H9 (cell line): ENCODE data around the gene PDPR. TPM values are rescaled to one million over a fixed set of nuclear protein-coding genes. Genes with fewer than 3 reads are reported as not detected.
"Not testable (repeated sequence)": the region's sequence is repeated elsewhere in the genome, so short reads cannot be mapped to it uniquely, and the experiment has no call there.

ENCODE experiments used
- DNase-seq: peaks from one replicate; pipeline ENCODE4 v3.0.0-alpha.2; 2017
- H2AFZ ChIP-seq: one replicate; pipeline ENCODE4 v1.6.1; 2013; ENCODE audit warnings: mild to moderate bottlenecking, low read length, control low read depth, moderate library complexity
- H2AK5ac ChIP-seq: 2 replicates; pipeline ENCODE4 v1.6.1; 2013; ENCODE audit warnings: low read length, control low read depth, mixed read lengths; ENCODE audit not compliant: insufficient read length
- H2BK120ac ChIP-seq: one replicate; pipeline ENCODE4 v1.6.1; 2013; ENCODE audit warnings: low read depth, mild to moderate bottlenecking, low read length, control low read depth, inconsistent platforms; ENCODE audit not compliant: poor library complexity, severe bottlenecking
- H2BK12ac ChIP-seq: 2 replicates; pipeline ENCODE4 v1.6.1; 2013; ENCODE audit warnings: low read length, control low read depth, mixed read lengths, low read depth; ENCODE audit not compliant: insufficient read length
- H2BK15ac ChIP-seq: 2 replicates; pipeline ENCODE4 v1.6.1; 2013; ENCODE audit warnings: low read depth, low read length, control low read depth
- H2BK20ac ChIP-seq: one replicate; pipeline ENCODE4 v1.6.1; 2013; ENCODE audit warnings: low read depth, mild to moderate bottlenecking, low read length, control low read depth, inconsistent platforms; ENCODE audit not compliant: poor library complexity, severe bottlenecking
- H2BK5ac ChIP-seq: 2 replicates; pipeline ENCODE4 v1.6.1; 2013; ENCODE audit warnings: low read length, control low read depth, mixed read lengths; ENCODE audit not compliant: insufficient read length
- H3K14ac ChIP-seq: 2 replicates; pipeline ENCODE4 v1.6.1; 2013; ENCODE audit warnings: low read length, control low read depth; ENCODE audit not compliant: insufficient read depth
- H3K18ac ChIP-seq: 2 replicates; pipeline ENCODE4 v1.6.1; 2013; ENCODE audit warnings: low read depth, mild to moderate bottlenecking, mixed read lengths, low read length, control low read depth; ENCODE audit not compliant: insufficient read length
- H3K23ac ChIP-seq: 2 replicates; pipeline ENCODE4 v1.6.1; 2013; ENCODE audit warnings: low read length, control low read depth, mixed read lengths, low read depth; ENCODE audit not compliant: insufficient read length
- H3K23me2 ChIP-seq: 2 replicates; pipeline ENCODE4 v1.6.1; 2013; ENCODE audit warnings: low read depth, mild to moderate bottlenecking, mixed read lengths, low read length, control low read depth; ENCODE audit not compliant: insufficient read length, poor library complexity, severe bottlenecking
- H3K27ac ChIP-seq: 2 replicates; pipeline ENCODE4 v1.5.1; 2013; ENCODE audit warnings: low read length, control low read depth, mixed read lengths, low read depth; ENCODE audit not compliant: insufficient read length
- H3K27me3 ChIP-seq: 2 replicates; pipeline ENCODE4 v1.6.1; 2013; ENCODE audit warnings: low read length, control low read depth, inconsistent platforms; ENCODE audit not compliant: insufficient read depth
- H3K4ac ChIP-seq: 2 replicates; pipeline ENCODE4 v1.6.1; 2013; ENCODE audit warnings: low read depth, mild to moderate bottlenecking, control low read depth, inconsistent platforms, low read length, moderate library complexity
- H3K4me1 ChIP-seq: 2 replicates; pipeline ENCODE4 v1.6.1; 2013; ENCODE audit warnings: low read length, control low read depth, inconsistent platforms; ENCODE audit not compliant: insufficient read depth
- H3K4me2 ChIP-seq: 2 replicates; pipeline ENCODE4 v1.6.1; 2013; ENCODE audit warnings: low read length, control low read depth, mixed read lengths; ENCODE audit not compliant: insufficient read length, insufficient read depth
- H3K56ac ChIP-seq: 2 replicates; pipeline ENCODE4 v1.6.1; 2013; ENCODE audit warnings: low read depth, mild to moderate bottlenecking, mixed read lengths, low read length, control low read depth; ENCODE audit not compliant: insufficient read length
- H3K79me1 ChIP-seq: 2 replicates; pipeline ENCODE4 v1.6.1; 2013; ENCODE audit warnings: low read depth, mild to moderate bottlenecking, moderate library complexity, low read length, control low read depth, inconsistent platforms; ENCODE audit not compliant: insufficient read depth, poor library complexity, severe bottlenecking
- H3K79me2 ChIP-seq: 2 replicates; pipeline ENCODE4 v1.6.1; 2013; ENCODE audit warnings: low read length, control low read depth, inconsistent platforms; ENCODE audit not compliant: insufficient read depth
- H3K9ac ChIP-seq: 2 replicates; pipeline ENCODE4 v1.6.1; 2013; ENCODE audit warnings: low read length, control low read depth, mixed read lengths; ENCODE audit not compliant: insufficient read length; ENCODE audit errors: extremely low read depth
- H3K9me3 ChIP-seq: one replicate; pipeline ENCODE4 v1.6.1; 2013; ENCODE audit warnings: low read depth, low read length, inconsistent platforms; ENCODE audit not compliant: control insufficient read depth
- H3T11ph ChIP-seq: one replicate; pipeline ENCODE4 v1.6.1; 2013; ENCODE audit warnings: mild to moderate bottlenecking, low read length, control low read depth, inconsistent platforms
- H4K20me1 ChIP-seq: one replicate; pipeline ENCODE4 v1.6.1; 2013; ENCODE audit not compliant: control insufficient read depth, insufficient read length, insufficient read depth
- H4K5ac ChIP-seq: 2 replicates; pipeline ENCODE4 v1.6.1; 2013; ENCODE audit warnings: low read depth, mild to moderate bottlenecking, mixed read lengths, low read length, control low read depth; ENCODE audit not compliant: insufficient read length
- H4K8ac ChIP-seq: replicated peaks from 2 replicates; pipeline ENCODE4 v1.6.1; 2013; ENCODE audit warnings: low read length, control low read depth, mixed read lengths, low read depth; ENCODE audit not compliant: insufficient read length
- H4K91ac ChIP-seq: 2 replicates; pipeline ENCODE4 v1.6.1; 2013; ENCODE audit warnings: low read depth, mild to moderate bottlenecking, moderate library complexity, mixed read lengths, low read length, control low read depth; ENCODE audit not compliant: insufficient read length
- H3K27ac Mint-ChIP-seq, 3 experiments: 2 replicates in 2 of 3; 3 replicates in 1 of 3; pipeline ENCODE4 v1.8.0; 2020 to 2021; ENCODE audit warnings: mixed read lengths in 3 of 3, mild to moderate bottlenecking in 1 of 3, moderate library complexity in 1 of 3
- H3K27me3 Mint-ChIP-seq: 2 replicates; pipeline ENCODE4 v1.8.0; 2021; ENCODE audit warnings: low read depth, mild to moderate bottlenecking, moderate library complexity, mixed read lengths
- H3K36me3 Mint-ChIP-seq, 3 experiments: 2 replicates in 2 of 3; 3 replicates in 1 of 3; pipeline ENCODE4 v1.8.0; 2020 to 2021; ENCODE audit warnings: low read depth in 3 of 3, mixed read lengths in 3 of 3; ENCODE audit not compliant: insufficient read depth in 1 of 3
- H3K4me1 Mint-ChIP-seq, 2 experiments: 2 replicates each; pipeline ENCODE4 v1.8.0; 2020; ENCODE audit warnings: mixed read lengths in 2 of 2
- H3K4me3 Mint-ChIP-seq, 2 experiments: 2 replicates in 1 of 2; 3 replicates in 1 of 2; pipeline ENCODE4 v1.8.0; 2020 to 2021; ENCODE audit warnings: mild to moderate bottlenecking in 2 of 2, mixed read lengths in 2 of 2, moderate library complexity in 1 of 2
- H3K9me3 Mint-ChIP-seq, 2 experiments: 2 replicates in 1 of 2; 3 replicates in 1 of 2; pipeline ENCODE4 v1.8.0; 2020; ENCODE audit warnings: mild to moderate bottlenecking in 2 of 2, mixed read lengths in 2 of 2, moderate library complexity in 1 of 2
- WGBS: extraction: QIAGEN DNeasy Blood & Tissue Kit; methylation state at CpG from one replicate; pipeline ENCODE4 v1.1.7; 2013; ENCODE audit warnings: missing lambda C conversion rate, low lambda C conversion rate, mixed read lengths; ENCODE audit not compliant: insufficient read length; ENCODE audit errors: extremely low coverage; 5-methylcytosine and 5-hydroxymethylcytosine counted together
- total RNA-seq: library from RNA; stranded (reverse); gene quantifications from 2 replicates; pipeline ENCODE4 v1.2.1, GENCODE V29; 2021

Gene PDPR
- total RNA-seq, 1 experiment from 2014 or later, result 37.2 TPM

- not testable (repeated sequence) for H4K20me1 ChIP-seq, H2BK20ac ChIP-seq, H3K79me2 ChIP-seq, H4K5ac ChIP-seq, H3K27me3 Mint-ChIP-seq, H3K4me1 Mint-ChIP-seq, H3K18ac ChIP-seq, H3K9me3 ChIP-seq, H2BK5ac ChIP-seq, H2AFZ ChIP-seq, H3K9me3 Mint-ChIP-seq, H2BK12ac ChIP-seq, H3K79me1 ChIP-seq, H3T11ph ChIP-seq, H2BK120ac ChIP-seq, H3K23me2 ChIP-seq, H2BK15ac ChIP-seq, H4K91ac ChIP-seq, H3K14ac ChIP-seq, H3K9ac ChIP-seq, H3K27ac Mint-ChIP-seq, H3K4me3 Mint-ChIP-seq, DNase-seq, H4K8ac ChIP-seq, H3K4ac ChIP-seq, H3K4me2 ChIP-seq, H3K4me1 ChIP-seq, H3K23ac ChIP-seq, H3K27ac ChIP-seq, H3K27me3 ChIP-seq, H2AK5ac ChIP-seq, H3K56ac ChIP-seq
- WGBS, result no CpG with 5 or more reads among the region's 6 CpGs
- H3K36me3 Mint-ChIP-seq, result peaks cover 45 to 72% (median 66%) of the 10 kb centered on the region in 3 experiments
Observed at GRCh38 chr16:70148453-70148852, 34.3 kb downstream of the PDPR start.

GRCh38 chr16:70149296-70149695, 35.2 kb downstream of the PDPR start:
- H3K79me2 ChIP-seq, H2BK12ac ChIP-seq, H3K18ac ChIP-seq, H4K8ac ChIP-seq, H2AK5ac ChIP-seq, H3K23me2 ChIP-seq, H4K20me1 ChIP-seq, H3K27me3 ChIP-seq, DNase-seq, H4K91ac ChIP-seq, H3K9me3 ChIP-seq, H2BK5ac ChIP-seq, H3K9me3 Mint-ChIP-seq, H2BK15ac ChIP-seq, H3K4me2 ChIP-seq, H3K4me1 Mint-ChIP-seq, H3K27me3 Mint-ChIP-seq, H3K4me1 ChIP-seq, H3K79me1 ChIP-seq, H2BK120ac ChIP-seq, H3K14ac ChIP-seq, H3K23ac ChIP-seq, H3K4me3 Mint-ChIP-seq, H3K56ac ChIP-seq, H2BK20ac ChIP-seq, H4K5ac ChIP-seq, H3K9ac ChIP-seq, H3K27ac ChIP-seq, H3T11ph ChIP-seq, H2AFZ ChIP-seq, H3K4ac ChIP-seq: not testable (repeated sequence)
- Mint-ChIP-seq H3K27ac (0 out of 7 replicates have a peak overlapping the region, but pooled peaks of 1 of the 3 experiments have one; percentile 7), H3K36me3 (peaks cover 44 to 76% (median 69%) of the 10 kb centered on the region in 3 experiments)
- no CpG with 5 or more reads among the region's 8 CpGs for WGBS
